ENCODE data around the gene SLC5A4.

The SLC5A4 gene

GRCh38 chr22:32232191-32232830 is 22.8 kb downstream of the SLC5A4 start:
- DNase-seq, result no peak

- no peak for DNase-seq
These were observed 28.6 kb downstream of the SLC5A4 start for GRCh38 chr22:32226326-32227104.

- DNase-seq, result no peak
These were observed 32.2 kb downstream of the SLC5A4 start for GRCh38 chr22:32222991-32223390.

GRCh38 chr22:32219026-32219425 is 36.1 kb downstream of the SLC5A4 start:
- no peak for DNase-seq

- no peak for DNase-seq
These were observed 36.7 kb downstream of the SLC5A4 start for GRCh38 chr22:32218470-32218869.

- no peak for DNase-seq
These were observed 37.7 kb downstream of the SLC5A4 start for GRCh38 chr22:32217465-32217864.

GRCh38 chr22:32216911-32217310 is 38.2 kb downstream of the SLC5A4 start:
- DNase-seq, result no peak

- no peak for DNase-seq
These were observed 44.1 kb downstream of the SLC5A4 start for GRCh38 chr22:32211011-32211410.

GRCh38 chr22:32208681-32209080 is 46.5 kb downstream of the SLC5A4 start:
- no peak for DNase-seq

- no peak for DNase-seq
These were observed 47.1 kb downstream of the SLC5A4 start for GRCh38 chr22:32207971-32208480.

- peak; percentile 33 to 47 for DNase-seq
These were observed 48.1 kb downstream of the SLC5A4 start for GRCh38 chr22:32206774-32207758.

- DNase-seq, result no peak
These were observed 49.0 kb downstream of the SLC5A4 start for GRCh38 chr22:32205974-32206773.

GRCh38 chr22:32204856-32205722 is 50.1 kb downstream of the SLC5A4 start, which contains the start of gene RFPL2:
TSS of gene RFPL2 (minus strand) at chr22:32205073. CDS start at chr22:32202451, 2,622 bp downstream.
- DNase-seq, result peak in 1 of 2 experiments; percentile 21

- DNase-seq, result no peak
These were observed 50.9 kb downstream of the SLC5A4 start for GRCh38 chr22:32204040-32204855.

- no peak for DNase-seq
These were observed 51.7 kb downstream of the SLC5A4 start for GRCh38 chr22:32203181-32204039.

- peak; percentile 26 to 42 for DNase-seq
These were observed 52.5 kb downstream of the SLC5A4 start for GRCh38 chr22:32202539-32203180.

GRCh38 chr22:32202161-32202538 is 53.0 kb downstream of the SLC5A4 start:
- no peak for DNase-seq

GRCh38 chr22:32200752-32201151 is 54.4 kb downstream of the SLC5A4 start:
- DNase-seq, result no peak

- DNase-seq, result no peak
These were observed 55.2 kb downstream of the SLC5A4 start for GRCh38 chr22:32199961-32200360.
